NCI-H1105 (cell line): ENCODE measurements around the gene RFC1.
"Not testable (repeated sequence)": the region's sequence is repeated elsewhere in the genome, so short reads cannot be mapped to it uniquely, and the experiment has no call there.

ENCODE experiments used
- DNase-seq: peaks from one replicate; lab custom pipeline; 2025; lab: John Stamatoyannopoulos, UW

Gene RFC1

GRCh38 chr4:39305912-39306677, 60.1 kb downstream of the RFC1 start:
- DNase-seq, result no peak

GRCh38 chr4:39304651-39305050, 61.5 kb downstream of the RFC1 start:
- DNase-seq, result no peak

DNA sequence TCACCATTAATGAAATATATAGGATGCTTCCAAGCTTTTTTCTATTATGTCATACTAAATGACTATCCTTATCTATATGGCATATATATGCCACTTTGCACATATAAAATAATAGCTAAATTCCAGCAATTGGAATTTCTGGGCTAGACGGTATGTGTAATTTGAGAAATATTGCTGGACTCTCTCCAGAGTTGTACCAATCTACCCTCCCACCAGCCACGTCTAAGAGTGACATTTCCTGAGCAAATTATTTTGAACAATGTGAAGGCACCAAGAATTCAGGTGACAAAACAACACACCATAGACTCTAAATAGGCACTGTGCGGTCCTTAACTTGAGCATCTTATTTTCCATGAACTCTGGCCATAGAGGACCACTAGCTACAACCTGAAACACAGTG, 62.3 kb downstream of the RFC1 start:
- no peak for DNase-seq

DNA sequence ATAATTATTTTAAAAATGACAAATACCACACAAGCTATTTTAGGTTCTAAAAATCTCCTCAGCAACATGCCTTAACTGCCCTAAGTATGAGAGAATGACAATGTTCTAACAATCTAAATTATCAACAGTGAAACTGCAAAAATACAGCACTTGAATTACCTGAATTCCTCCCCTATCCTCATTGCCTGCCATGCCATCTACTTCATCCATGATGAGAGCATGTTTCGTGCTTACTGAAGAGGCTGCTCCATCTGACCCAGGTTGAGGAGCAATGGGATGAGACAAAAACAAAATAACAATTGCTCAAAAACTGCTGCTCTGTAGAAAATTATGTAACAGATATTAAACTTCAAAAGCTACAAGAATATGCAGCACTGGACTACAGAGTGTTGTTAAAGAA, 63.3 kb downstream of the RFC1 start:
- no peak for DNase-seq

GRCh38 chr4:39295784-39296183, 70.4 kb downstream of the RFC1 start:
- DNase-seq, result no peak

GRCh38 chr4:39292433-39292832, 73.7 kb downstream of the RFC1 start:
- not testable (repeated sequence) for DNase-seq

GRCh38 chr4:39291686-39292085, 74.5 kb downstream of the RFC1 start:
- DNase-seq, result no peak

- DNase-seq, result no peak
These were observed 78.9 kb downstream of the RFC1 start for GRCh38 chr4:39287223-39287622.

- DNase-seq, result no peak
These were observed 79.9 kb downstream of the RFC1 start for GRCh38 chr4:39286263-39286662.

DNA sequence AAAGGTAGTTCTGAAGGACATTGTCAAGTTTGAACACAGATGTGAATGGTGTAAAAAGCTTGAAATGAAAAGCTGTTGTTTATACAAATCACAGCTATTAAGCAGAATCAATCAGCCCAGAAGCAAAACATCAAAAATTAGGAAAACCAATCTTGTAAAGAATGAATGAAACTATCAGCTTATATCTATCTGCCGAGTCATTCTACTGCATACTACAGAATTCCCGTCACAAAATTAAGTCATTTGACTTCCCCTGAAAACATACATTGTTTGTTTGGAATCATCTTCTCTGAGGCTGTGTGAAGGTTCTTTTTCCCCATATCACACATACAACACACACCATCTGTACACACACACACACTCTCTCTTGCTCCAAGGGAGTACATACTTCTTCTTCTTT, 80.3 kb downstream of the RFC1 start:
- DNase-seq, result no peak

- DNase-seq, result no peak
These were observed 80.9 kb downstream of the RFC1 start for GRCh38 chr4:39285111-39285795.

DNA sequence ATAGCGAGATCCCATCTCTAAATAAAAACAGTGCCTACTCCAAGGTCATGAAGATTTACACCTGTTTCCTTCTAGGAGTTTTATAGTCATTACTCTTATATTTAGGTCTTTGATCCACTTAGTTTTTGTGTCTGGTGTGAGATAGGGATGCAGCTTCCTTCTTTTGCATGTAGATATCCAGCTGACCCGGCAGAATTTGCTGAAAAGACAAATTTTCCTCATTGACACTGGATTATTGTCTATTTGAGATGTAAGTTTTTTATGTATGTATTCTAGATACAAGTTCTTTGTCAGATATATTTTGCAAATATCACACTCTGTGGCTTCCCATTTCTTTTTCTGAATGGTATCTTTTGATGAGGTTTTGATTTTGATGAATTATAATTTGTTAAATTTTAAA, 85.4 kb downstream of the RFC1 start:
- DNase-seq, result no peak

- no peak for DNase-seq
These were observed 86.7 kb downstream of the RFC1 start for GRCh38 chr4:39279416-39279815.

- DNase-seq, result no peak
These were observed 87.7 kb downstream of the RFC1 start for GRCh38 chr4:39278476-39278875.

DNA sequence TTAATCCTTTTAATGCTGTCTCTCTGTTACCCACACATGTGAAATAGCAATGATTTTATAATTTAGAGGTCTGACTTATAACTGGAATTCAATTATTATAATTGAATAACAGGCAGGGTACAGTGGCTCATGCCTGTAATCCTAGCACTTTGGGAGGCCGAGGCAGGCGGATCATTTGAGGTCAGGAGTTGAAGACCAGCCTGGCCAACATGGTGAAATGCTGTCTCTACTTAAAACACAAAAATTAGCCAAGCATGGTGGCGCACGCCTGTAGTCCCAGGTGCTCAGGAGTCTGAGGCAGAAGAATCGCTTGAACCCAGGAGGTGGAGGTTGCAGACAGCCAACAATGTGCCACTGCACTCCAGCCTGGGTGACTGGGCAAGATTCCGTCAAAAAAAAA, 88.5 kb downstream of the RFC1 start:
- not testable (repeated sequence) for DNase-seq

GRCh38 chr4:39274503-39274902, 91.7 kb downstream of the RFC1 start:
- no peak for DNase-seq

DNA sequence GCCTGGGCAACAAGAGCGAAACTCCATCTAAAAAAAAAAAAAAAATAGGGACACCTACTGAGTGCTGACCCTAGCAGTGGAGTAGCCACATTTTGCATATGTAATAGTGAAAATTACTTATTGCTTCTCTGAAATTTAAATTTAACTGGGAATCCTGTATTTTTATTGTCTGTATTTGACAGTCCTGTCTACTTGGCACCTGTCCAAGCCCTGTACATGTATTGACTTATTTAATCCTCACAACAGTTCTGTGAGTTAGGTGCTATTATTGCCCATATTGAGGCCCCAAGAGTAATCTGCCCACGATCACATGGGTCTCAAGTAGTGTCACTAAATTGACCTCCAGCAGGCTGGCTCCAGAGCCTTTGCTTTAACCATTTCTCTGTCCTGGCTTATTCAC, 102.3 kb downstream of the RFC1 start:
- DNase-seq, result no peak

DNA sequence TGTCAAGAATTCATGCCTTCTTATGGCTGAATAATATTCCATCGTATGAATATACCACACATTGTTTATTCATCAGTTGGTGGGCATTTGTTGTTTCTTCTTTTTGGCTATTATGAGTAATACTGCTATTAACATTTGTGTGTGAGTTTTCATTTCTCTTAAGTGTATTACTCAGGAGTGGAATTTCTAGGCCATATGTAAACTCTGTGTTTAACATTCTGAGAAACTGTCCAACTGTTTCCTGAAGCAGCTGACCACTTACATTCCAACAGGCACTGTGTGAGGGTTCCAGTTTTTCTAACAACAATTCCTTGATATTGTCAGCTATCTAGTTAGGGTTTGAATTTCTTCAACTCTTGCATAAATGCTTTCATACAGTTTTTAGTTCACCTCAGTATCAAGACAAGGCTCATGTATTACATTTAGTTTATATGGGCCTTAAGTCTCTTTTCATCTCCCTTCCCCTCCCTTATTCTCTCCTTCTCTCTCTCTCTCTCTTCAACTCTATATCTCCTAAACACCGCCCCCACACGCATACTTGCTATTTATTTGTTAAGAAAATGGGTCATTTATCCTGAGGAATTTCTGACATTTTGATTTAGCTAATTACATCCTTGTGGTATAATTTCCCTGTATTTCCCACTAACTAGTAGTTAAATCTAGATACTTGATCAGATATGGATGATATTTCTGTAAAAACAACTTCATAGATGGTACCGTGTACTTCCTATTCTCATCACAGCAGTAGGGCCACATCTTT, 106.4 kb downstream of the RFC1 start:
- no peak for DNase-seq

DNA sequence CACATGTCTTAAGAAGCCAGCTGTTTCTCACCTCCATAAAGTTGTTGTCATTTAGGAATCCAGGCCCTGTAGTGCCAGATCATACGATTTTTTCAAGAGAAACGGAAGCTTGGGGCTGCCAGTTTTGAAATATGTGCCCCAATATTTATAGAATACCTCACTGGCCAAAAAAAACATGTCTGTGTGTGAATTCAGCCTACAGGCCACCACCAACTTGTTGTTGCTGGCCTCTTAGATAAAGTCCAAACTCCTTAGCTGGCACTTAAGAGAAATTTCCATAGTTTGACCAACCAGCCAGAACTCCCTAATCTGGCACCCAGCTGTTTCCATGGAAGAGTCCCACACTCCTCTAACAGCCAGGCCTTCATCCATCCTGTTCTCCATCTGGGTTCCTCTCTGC, 109.7 kb downstream of the RFC1 start:
- no peak for DNase-seq

GRCh38 chr4:39255871-39256270, 110.3 kb downstream of the RFC1 start:
- no peak for DNase-seq

- DNase-seq, result no peak
These were observed 110.9 kb downstream of the RFC1 start for GRCh38 chr4:39255266-39255665.

DNA sequence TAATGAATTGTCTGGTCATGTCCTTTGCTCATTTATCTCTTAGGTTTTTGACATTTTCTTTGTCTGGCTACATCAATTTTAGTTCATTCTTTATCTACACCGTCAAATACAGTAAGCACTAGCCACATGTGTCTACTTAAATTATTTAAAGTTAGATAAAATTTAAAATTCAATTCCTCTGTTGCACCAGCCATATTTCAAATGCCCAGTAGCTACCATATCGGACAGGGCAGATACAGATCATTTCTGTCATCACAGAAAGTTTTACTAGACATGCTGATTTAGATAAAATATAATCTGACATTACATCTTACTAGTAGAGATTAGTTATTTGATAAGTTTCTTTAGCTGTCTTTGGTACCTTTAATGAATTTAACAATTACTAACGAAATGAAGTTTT, 122.7 kb downstream of the RFC1 start:
- no peak for DNase-seq
